22Rv1 (cell line): Measurements from ENCODE around the gene BNC2.

ENCODE experiments used
- CTCF ChIP-seq: fragments of 450-650 bp; IDR thresholded peaks from 2 replicates; pipeline ENCODE4 v1.5.1; 2017; ENCODE audit warnings: mild to moderate bottlenecking
- ZFX ChIP-seq: fragments of 450-650 bp; IDR thresholded peaks from 2 replicates; pipeline ENCODE4 v1.6.1; 2017; ENCODE audit warnings: antibody characterized with exemption, borderline replicate concordance

GRCh38 chr9:16725066-16725465, 145.4 kb downstream of the BNC2 start:
- TF ChIP-seq ZFX (no peak), CTCF (no peak)
